Renal cortex interstitium (tissue), 15 donors: ENCODE measurements around the gene DBX1. TPM values are rescaled to one million over a fixed set of nuclear protein-coding genes. Genes with fewer than 3 reads are reported as not detected.
"Not testable (repeated sequence)": the region's sequence is repeated elsewhere in the genome, so short reads cannot be mapped to it uniquely, and the experiment has no call there.

ENCODE experiments used
- DNase-seq, 11 donors: peaks; one replicate each; pipeline ENCODE4 v3.0.0-alpha.2; 2013; ENCODE audit warnings: low read depth in 9 of 11, low spot score in 4 of 11; ENCODE audit errors: extremely low read depth in 1 of 11
- long read RNA-seq, 16 experiments: transcript quantifications; one replicate each; lab custom pipeline, GENCODE V29; 2026
- polyA plus RNA-seq, 3 donors: library from polyadenylated mRNA; unstranded; fragments of 120-200 nt; gene quantifications; one replicate each; pipeline ENCODE4 v1.2.1, GENCODE V29; 2013; ENCODE audit not compliant: insufficient read length in 3 of 3

DBX1 gene, protein sequence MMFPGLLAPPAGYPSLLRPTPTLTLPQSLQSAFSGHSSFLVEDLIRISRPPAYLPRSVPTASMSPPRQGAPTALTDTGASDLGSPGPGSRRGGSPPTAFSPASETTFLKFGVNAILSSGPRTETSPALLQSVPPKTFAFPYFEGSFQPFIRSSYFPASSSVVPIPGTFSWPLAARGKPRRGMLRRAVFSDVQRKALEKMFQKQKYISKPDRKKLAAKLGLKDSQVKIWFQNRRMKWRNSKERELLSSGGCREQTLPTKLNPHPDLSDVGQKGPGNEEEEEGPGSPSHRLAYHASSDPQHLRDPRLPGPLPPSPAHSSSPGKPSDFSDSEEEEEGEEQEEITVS
- not detected for polyA plus RNA-seq
- long read RNA-seq, donor 1, result 0 reads
- long read RNA-seq, donor 2, result 0 reads
- long read RNA-seq, donor 3, result 0 reads
- long read RNA-seq, donor 4, result 0 reads
- long read RNA-seq, donor 5, result 0 reads
- long read RNA-seq, donor 6, result 0 reads
- long read RNA-seq, donor 7, result 0 reads
- long read RNA-seq, donor 8, result 0 reads
- long read RNA-seq, donor 9, result 0 reads
- long read RNA-seq, donor 10, result 0 reads
- long read RNA-seq, donor 11, result 0 reads
- long read RNA-seq, donor 12, result 0 reads
- long read RNA-seq, donor 13, result 0 reads
- long read RNA-seq, donor 14, result 0 reads
- long read RNA-seq, donor 15, result 0 reads
- long read RNA-seq, donor 16, result 0 reads

DNA sequence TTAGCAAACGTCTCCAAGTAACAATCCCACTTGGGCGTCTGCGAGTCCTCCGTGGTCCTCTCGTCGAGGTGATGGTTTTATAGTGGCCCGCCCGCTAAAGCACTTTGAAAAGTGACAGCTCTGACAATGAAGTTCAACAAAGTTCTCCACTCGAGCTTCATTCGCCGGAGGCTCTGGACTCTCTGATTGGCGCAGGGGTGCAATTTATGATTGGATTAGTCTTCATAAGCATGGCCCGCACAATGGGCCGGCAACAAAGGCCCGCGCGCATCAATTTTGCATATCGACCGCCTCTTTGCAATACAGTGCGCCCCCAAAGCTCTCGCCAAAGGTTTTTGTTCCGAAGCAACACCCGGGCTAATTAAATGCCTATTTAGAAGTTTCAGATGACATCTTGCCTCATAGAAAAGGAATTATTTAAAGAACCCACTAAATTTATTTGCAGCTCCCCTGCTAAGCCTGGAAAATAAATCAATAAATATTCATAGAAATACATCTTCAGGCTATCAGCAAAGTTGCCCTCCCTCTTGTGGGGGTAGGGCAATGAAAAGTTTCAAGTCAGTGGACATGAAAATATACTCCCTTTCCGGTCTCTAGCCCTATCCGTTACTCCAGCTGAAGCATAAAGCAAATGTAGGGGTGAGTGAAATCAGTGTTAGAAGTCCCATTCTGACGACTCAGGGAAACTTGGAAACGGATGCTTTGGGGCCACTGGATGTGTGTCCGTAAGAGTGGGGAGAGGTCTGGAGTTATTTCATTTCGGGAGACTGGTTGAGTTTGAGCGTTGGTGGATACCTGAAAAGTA is at the start of gene DBX1:
TSS of gene DBX1 (minus strand) at position 51 of the 805 bp plus-strand sequence. CDS start 151 bp downstream, outside the sequence.
- no peak for DNase-seq

DNA sequence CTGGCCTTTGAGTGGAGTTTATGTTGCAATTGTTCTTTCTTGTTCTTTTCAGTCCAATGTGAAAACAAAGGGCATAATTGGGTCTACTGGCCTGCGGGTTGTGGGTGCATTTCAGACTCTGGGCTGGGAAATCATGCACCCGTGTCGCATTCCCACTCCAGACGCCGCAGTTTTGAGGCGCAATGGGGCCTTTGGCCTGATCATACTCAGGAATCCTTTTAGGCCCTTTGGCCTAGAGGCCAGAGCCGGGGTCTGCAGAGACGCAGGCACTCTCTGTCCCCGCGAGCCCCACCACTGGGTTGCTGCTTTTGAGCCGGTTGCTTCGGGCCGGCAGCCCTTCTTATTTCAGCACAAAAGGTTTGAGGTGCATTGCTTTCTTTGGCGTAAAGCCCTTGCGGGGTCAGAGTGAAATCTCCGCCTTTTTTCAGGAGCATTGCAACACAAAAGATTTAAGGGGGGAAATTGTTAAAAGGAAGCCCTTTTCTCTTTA is 48.4 kb upstream of the DBX1 start:
- no peak for DNase-seq

DNA sequence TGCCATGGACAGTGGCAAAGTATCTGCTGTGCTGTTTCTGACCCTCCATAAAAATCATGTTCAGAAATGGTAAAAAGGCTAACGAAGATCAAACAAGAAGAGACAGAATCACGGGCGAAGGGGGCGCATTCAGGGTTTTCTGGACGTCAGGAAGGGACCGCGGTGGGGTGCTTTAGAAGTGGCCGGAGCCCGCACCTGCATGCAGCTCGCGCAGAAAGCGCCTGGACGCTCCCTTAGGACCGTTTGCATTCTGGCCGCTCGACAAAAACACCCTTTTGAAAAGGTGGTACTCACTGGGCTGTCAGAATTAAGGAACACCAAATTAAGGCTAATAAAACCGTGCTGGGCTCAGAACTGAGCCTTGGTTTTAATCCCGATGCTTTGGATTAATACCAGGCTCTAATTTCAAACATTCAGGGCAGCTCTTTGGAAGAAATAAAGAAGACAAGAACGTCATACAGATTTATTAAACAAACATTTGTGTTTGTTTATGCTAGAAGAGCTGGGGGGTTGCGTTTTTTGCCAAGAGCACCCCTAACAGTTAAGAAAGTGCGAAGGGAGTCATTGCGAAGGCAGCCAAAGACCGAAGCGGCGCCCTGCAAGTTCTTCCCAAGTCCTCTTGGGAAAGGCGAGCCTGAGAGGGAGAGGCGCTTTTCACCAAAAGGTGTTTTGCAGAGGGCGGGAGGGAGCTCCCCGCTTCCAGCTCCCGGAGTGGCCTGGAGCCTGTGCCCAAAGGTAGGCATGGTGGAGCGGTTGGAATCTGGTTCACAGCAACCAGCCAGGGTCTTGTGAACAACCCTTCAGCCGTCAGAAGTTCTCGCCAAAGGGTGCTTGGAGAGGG is 47.7 kb upstream of the DBX1 start:
- DNase-seq, result no peak

DNA sequence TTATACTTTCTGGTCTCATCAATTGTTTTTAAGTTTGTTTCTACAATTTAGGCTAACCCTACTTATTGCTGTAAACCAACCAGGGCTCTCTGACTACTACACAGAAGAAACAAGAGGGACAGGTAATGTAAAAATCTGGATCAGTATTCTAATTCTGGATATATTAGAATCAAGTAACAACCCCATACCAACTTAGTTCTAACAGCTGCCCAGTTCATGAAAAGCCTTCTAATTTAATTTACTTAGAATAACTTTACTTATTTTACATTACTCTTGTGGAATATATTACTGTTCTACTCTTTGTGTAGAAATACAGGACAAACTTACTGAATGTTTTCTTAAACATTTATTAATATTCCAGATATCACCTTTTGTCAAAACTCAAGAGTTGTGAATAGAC is 45.5 kb upstream of the DBX1 start:
- no peak for DNase-seq

DNA sequence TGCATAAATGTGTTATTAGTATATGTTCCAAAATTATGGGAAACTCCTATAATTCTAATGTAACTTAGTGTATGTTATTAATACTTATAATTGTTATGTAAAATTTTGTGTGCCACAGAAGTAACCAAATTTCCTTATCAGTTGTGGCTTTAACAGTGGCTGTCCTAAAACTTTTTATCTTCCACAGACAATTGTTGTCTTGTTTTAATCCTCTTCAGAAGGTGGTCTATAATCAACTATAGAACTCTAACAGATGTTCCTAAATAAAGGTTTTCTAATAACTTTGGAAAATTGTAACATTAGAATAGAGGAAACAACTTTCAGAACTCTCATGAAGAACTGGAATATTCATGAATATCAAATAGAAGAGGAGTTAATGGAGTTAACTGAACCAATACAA is 44.4 kb upstream of the DBX1 start:
- no peak for DNase-seq

DNA sequence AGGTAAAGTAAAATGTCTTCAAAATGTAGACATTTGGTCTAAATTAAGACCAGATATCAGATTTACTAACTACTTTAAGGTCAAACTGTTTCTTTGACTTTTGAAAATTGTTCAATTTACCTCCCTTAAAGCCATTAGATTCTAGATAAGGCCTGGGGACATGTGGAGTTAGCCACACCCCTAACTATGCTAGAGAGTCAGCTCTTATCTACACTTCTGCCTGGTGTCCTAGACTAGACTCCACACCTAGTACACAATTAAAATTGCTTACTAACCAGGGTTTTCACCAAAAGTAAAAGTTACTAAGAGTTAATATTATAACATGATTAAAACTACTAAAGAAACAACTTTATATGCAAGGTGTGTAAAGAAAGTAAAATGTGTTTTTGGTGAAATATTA is 43.6 kb upstream of the DBX1 start:
- no peak for DNase-seq

DNA sequence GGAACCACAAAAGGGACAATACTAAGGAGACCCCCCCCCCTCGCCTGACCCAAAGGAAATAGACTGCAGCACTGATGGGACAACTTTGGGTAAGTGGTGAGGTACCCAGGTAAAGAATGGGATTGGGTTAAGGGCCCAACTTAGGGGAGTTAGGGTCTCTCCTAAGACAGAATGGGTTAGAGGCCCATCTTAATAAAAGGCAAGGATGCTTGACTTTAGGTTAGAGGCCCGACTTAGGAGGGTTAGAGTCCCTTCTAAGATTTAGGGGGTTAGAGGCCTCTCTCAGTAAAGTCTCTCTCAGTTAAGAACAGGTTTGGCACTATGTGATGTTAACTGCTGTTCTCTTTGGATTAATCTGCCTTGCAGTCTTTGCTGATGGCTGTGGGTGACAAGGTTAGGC is 41.0 kb upstream of the DBX1 start:
- no peak for DNase-seq

DNA sequence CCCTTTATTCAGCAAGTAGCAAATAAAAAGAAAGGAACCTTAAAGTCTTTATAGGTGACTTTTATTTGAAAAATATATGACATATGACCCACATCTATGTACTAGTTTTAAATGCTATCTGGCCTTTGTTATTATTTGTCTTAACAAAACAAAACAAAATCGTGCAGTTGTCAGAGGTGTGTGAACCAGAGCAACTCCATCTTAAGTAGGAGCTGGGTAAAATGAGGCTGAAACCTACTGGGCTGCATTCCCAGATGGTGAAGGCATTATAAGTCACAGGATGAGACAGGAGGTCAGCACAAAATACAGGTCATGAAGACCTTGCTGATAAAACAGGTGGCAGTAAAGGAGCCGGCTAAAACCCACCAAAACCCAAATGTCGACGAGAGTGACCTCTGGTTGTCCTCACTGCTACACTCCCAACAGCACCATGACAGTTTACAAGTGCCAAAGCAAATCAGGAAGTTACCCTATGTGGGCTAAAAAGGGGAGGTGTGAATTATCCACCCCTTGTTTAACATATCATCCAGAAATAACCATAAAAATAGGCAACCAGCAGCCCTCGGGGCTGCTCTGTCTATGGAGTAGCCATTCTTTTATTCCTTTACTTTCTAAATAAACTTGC is 40.2 kb upstream of the DBX1 start:
- not testable (repeated sequence) for DNase-seq

DNA sequence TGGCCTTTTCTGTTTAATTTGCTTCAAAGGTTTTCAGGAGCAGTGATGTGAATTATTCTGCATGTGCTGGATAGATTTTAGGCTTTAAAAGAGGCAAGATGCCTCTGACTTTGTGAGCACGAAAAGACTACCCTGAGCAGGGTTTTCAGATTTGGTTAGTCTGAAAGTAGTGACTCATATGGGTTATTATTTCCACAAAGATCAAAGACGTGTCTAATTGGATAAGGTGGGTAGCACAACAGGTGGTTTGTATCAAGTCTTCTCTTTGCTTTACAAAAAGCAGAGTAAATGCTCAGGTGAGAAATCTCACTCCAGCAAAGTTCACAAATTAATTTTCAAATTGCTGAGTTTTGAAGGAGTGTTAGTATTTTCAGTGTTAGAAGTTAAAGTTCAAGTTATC is 37.6 kb upstream of the DBX1 start:
- no peak for DNase-seq

DNA sequence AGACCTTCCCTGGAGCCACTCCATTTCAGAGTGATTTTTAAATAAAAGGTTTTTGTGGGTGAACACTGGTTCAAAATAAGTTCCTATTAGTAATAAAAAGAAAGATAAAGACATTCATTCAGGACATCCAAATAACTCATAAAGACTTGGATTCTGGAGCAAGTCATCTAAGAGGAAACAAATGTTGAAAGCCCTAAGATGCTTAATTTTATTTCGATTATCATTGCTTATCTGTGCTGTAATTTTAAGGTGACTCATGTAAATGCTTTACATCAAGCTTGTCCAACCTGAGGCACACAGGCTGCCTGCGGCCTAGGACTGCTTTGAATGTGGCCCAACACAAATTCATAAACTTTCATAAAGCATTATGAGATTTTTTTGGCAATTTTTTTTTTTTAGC is 34.2 kb upstream of the DBX1 start:
- DNase-seq, result no peak

DNA sequence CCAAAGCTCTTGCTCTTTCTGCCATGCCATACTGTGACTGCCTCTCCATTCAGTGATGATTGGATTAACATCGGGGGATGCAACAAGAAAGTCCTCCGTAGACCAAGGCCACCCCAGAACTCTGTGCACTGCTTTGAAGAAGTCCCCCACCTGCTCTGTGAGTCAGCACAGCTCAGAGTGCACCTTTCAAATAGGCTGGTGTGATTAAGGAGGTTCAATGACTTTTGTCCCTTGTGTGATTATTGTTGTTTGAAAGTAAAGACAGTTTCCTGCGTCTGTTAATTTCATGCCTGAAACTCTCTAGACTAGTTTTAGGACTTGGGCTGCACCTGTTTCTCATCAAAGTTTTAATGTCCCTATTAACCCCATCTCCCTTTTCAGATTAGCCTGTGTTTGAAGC is 33.0 kb upstream of the DBX1 start:
- DNase-seq, result no peak

DNA sequence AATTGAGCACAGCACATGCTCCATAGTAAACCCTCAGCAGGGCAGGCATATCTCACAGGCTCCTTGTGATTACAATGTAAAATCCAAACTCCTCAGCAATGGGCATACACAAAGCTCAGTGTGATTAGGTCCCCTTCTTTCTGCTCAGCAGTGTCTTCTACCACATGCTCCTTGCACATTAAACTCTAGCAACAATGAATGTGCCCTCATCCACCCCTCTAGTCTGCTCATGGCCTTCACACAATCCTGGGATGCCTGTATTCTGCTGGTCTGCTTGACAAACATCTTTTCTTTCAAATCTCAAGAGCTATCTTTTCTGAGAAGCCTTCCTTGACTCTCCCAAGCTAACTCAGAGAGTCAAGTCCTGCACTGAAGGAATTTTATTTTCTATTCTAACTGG is 32.4 kb upstream of the DBX1 start:
- DNase-seq, result no peak

DNA sequence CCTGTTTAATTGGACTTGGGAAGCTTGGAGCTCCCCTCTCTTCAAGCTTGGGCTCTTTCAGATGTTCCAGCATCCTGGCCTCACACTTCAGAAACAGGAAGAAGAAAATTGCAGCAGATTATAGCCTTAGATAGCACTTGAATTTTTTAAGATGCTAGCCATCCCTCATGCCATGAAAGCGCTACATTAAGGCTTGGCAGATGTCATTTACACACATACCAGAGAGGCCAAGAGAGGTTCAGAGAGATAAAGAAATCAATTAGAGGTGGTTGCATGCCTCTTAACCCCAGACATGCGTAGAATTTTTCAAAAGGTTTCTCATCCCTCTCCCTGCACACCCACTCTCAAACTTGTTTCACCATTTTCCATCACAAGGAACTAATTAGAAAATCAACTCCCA is 31.9 kb upstream of the DBX1 start:
- DNase-seq, result no peak

DNA sequence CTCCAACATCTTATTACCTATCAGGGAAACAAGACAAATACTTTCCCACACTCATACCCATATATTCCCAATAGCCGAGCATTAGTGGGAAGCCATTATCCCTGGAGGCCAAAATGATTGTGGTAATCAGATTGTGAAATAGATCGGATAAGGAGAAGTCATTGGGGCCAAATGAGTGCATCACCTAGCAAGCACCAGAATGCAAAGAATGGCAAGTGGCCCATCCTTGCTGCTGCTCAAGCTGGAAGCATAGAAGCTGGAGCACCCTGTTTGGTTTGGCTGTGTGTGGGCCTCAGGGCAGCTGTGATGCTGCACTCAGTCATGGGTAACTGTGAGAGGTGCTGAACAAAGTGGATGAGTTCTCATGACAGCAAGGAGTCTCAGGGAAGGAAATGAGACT is 18.7 kb upstream of the DBX1 start:
- DNase-seq, result no peak

DNA sequence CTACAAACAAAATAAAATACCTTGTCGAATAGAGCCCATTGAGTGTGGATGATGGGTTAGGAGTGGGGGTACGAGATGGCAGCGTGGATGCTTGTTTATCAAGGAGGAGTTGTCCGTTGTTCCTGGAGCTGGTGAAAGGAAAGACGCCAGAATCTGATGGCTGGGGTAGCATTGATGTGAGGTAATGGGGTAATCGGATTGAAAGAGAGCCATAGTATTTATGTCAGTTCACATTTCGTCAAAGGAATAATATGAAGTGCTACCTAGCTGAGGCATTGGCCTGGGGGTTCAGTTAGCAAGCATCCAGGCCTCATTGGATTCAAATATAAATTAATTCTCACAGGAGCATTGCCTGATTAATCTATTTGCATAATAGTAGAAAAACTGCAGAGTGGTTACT is 16.9 kb upstream of the DBX1 start:
- no peak for DNase-seq

DNA sequence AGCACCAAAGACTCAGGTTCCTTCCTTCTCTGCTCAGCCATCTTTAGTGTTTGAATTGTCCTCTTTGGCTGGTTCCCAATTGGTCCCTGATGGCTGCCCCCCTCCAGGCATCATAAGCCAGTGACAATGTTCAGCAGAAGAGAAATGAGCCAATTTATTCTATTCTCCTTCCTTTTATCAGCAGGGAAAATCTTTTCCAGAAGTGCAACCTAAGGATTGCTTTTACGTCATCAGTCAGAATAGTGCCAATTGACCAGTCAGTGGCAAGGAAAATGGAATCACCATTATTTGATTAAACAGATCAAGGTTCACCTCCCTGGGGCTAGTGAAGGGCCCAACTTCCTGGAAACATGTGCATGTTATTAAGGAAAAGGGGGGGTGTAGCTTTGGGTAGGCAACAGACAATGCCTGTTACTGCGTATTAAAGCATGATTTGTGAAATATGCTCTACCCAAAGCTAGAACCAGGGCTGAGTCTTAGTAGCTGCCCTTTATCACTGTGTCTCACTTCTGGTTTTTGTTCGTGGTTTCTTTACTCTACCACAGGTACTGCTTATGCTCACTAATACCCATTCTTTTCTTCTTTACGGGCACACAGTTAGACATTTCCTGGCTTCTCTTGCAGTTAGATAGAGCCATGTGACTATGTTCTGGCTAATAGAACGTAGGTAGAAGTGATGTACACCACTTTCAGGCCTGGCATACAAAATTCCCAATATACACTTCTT is 12.6 kb upstream of the DBX1 start:
- DNase-seq, result no peak

DNA sequence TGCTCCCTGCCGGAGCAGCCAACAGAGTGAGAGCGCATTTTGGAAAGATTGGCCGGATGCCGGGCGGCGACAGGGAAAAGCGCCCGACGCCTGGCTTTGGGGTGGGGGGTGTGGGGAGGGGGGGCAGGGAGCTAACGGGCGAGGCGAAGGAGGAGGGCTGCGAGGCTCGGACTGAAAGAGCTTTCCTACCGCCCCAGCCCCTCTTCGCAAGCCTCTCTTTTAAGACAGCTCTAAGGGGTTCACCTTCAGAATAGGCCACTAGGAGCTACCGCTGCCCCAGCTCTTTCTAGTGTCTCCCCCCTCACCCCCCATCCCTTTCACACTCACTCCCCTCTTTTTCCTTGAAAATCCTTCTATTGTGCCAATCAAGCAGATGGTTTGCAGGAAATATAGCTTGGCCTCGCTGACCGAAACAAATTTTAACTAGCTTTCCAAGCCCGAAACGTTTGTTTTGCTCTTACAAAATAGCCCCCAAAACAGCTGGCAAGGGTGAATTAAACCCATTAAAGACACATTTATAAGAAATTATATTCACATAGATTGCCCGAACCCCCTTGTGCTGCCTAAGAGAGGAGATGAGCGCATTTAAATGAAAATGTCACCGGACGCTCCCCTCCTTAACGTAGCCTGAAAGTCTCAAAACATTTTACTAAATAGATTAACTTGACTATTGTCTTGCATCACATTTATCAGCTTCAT is 3.7 kb upstream of the DBX1 start:
- no peak for DNase-seq
